Naive thymus-derived CD4-positive, alpha-beta T cell (primary cell): ENCODE results near the gene FBXO28. TPM values are rescaled to one million over a fixed set of nuclear protein-coding genes. Genes with fewer than 3 reads are reported as not detected.

Source experiments
- ATAC-seq: fragments of 150-1000 bp; cut with Tn5 transposase; 2 replicates; pipeline ENCODE4 v1.10.0; 2021; ENCODE audit warnings: mild to moderate bottlenecking, moderate library complexity
- CTCF ChIA-PET: fragments of 350-600 bp; sonication (Branson Sonifier 250); formaldehyde crosslinking; loops from one replicate; lab custom pipeline; 2021; ENCODE audit warnings: antibody characterized with exemption; lab: Charles Lee
- POLR2A ChIA-PET: fragments of 350-600 bp; sonication (Branson Sonifier 250); formaldehyde crosslinking; loops from one replicate; lab custom pipeline; 2021; ENCODE audit warnings: antibody characterized with exemption, inconsistent platforms; lab: Charles Lee
- DNase-seq, 9 donors: peaks; one replicate each; pipeline versions ENCODE4 v3.0.0 to v3.0.0-alpha.2; 2020 to 2022; ENCODE audit warnings: mixed read lengths in 1 of 9
- H3K27ac ChIP-seq: one replicate; pipeline ENCODE4 v1.7.0; 2013; ENCODE audit warnings: mild to moderate bottlenecking, low read depth, low read length, moderate library complexity
- H3K27me3 ChIP-seq, 2 donors: one replicate each; pipeline ENCODE4 v1.7.0; 2013; ENCODE audit warnings: low read length in 2 of 2, mild to moderate bottlenecking in 2 of 2, moderate library complexity in 2 of 2; ENCODE audit not compliant: control insufficient read depth in 2 of 2, insufficient read depth in 2 of 2
- H3K36me3 ChIP-seq, 3 experiments: 1 replicate in 2 of 3; 2 replicates in 1 of 3; pipeline ENCODE4 v1.7.0; 2013; ENCODE audit warnings: low read length in 3 of 3, mild to moderate bottlenecking in 3 of 3, moderate library complexity in 1 of 3; ENCODE audit not compliant: insufficient read depth in 3 of 3, control insufficient read depth in 2 of 3
- H3K4me1 ChIP-seq, 2 donors: one replicate each; pipeline ENCODE4 v1.7.0; 2013; ENCODE audit warnings: low read length in 2 of 2, mild to moderate bottlenecking in 2 of 2, moderate library complexity in 1 of 2; ENCODE audit not compliant: control insufficient read depth in 2 of 2, insufficient read depth in 2 of 2
- H3K4me3 ChIP-seq: 2 replicates; pipeline ENCODE4 v1.7.0; 2013; ENCODE audit warnings: mild to moderate bottlenecking, low read length
- H3K9me3 ChIP-seq, 3 experiments: 1 replicate in 2 of 3; 2 replicates in 1 of 3; pipeline ENCODE4 v1.7.0; 2013; ENCODE audit warnings: low read length in 3 of 3; ENCODE audit not compliant: control insufficient read depth in 2 of 3
- H3K27ac Mint-ChIP-seq, 9 donors: one replicate each; pipeline ENCODE4 v1.8.0; 2020 to 2022; ENCODE audit warnings: mixed read lengths in 9 of 9, mild to moderate bottlenecking in 8 of 9, moderate library complexity in 5 of 9, inconsistent platforms in 2 of 9
- H3K27me3 Mint-ChIP-seq, 5 donors: one replicate each; pipeline ENCODE4 v1.8.0; 2021 to 2022; ENCODE audit warnings: mixed read lengths in 5 of 5, mild to moderate bottlenecking in 1 of 5
- H3K36me3 Mint-ChIP-seq, 5 donors: one replicate each; pipeline ENCODE4 v1.8.0; 2020 to 2022; ENCODE audit warnings: mixed read lengths in 5 of 5, mild to moderate bottlenecking in 3 of 5, inconsistent platforms in 1 of 5
- H3K4me1 Mint-ChIP-seq, 7 donors: one replicate each; pipeline ENCODE4 v1.8.0; 2020 to 2022; ENCODE audit warnings: mixed read lengths in 7 of 7, mild to moderate bottlenecking in 3 of 7, inconsistent platforms in 1 of 7
- H3K4me3 Mint-ChIP-seq, 10 donors: one replicate each; pipeline ENCODE4 v1.8.0; 2020 to 2022; ENCODE audit warnings: mild to moderate bottlenecking in 10 of 10, mixed read lengths in 10 of 10, moderate library complexity in 6 of 10, inconsistent platforms in 2 of 10
- H3K9me3 Mint-ChIP-seq, 11 donors: one replicate each; pipeline ENCODE4 v1.8.0; 2020 to 2022; ENCODE audit warnings: mixed read lengths in 11 of 11, mild to moderate bottlenecking in 4 of 11, inconsistent platforms in 1 of 11, moderate library complexity in 1 of 11
- intact Hi-C, 2 donors: fragments of 100-400 bp; cut with micrococcal nuclease; formaldehyde crosslinking; loops; one replicate each; pipeline ENCODE4 v1.15.1; 2023
- polyA plus RNA-seq, 2 donors: library from polyadenylated mRNA; unstranded; fragments of 300-500 nt; fragmentation: Illumina TruSeq; gene quantifications; one replicate each; pipeline ENCODE4 v1.2.3, GENCODE V29; 2021
- total RNA-seq, 6 experiments: library from RNA in 5 of 6; stranded (reverse) in 5 of 6; gene quantifications; 1 replicate in 5 of 6; 2 replicates in 1 of 6; pipeline ENCODE4 v1.2.3 and lab custom pipeline; 2021 to 2026

FBXO28 gene
- total and polyA plus RNA-seq, 7 experiments from 2014 or later, result 15.1 to 37.8 (median 26.2) TPM

GRCh38 chr1:224081604-224082003 lies 32.3 kb upstream of the FBXO28 start:
- Mint-ChIP-seq H3K4me1 (no peaks in the 10 kb centered on the region), H3K9me3 (no peaks in the 10 kb centered on the region), H3K27me3 (peaks cover 0 to 30% (median 7%) of the 10 kb centered on the region in 5 donors), H3K4me3 (no peak overlapping the region), H3K36me3 (no peaks in the 10 kb centered on the region), H3K27ac (no peak overlapping the region)
- POLR2A ChIA-PET, result interaction anchor here (0.6 kb wide), 1 partner anchor 218 kb away, joined by 3 read pairs; no protein-coding TSS in a partner anchor
- Histone ChIP-seq H3K4me1 (no peaks in the 10 kb centered on the region), H3K27ac (no peak overlapping the region), H3K9me3 (no peaks in the 10 kb centered on the region), H3K27me3 (no peaks in the 10 kb centered on the region), H3K4me3 (no peak overlapping the region), H3K36me3 (no peaks in the 10 kb centered on the region)
- DNase-seq (no peak), ATAC-seq (no peak)
- intact Hi-C loops, result no loop called here
- CTCF ChIA-PET, result no interaction called here

DNA sequence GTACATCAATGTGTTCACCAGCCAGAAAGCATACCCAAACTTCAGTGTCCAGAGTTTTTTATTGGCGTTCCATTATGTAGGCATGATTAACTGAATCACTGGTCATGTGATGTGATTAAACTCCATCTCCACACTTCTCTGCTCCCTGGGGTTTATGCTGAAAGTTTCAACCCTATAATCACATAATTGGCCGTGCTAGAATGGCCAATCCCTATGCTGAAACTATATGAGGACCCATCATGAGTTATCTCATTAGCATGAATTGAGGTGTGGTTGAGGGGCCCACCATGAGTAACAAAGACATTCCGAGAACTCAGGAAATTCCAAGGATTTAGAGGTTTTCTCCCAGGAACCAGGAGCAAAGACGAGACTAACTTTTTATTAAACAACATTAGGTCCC lies 31.8 kb upstream of the FBXO28 start:
- Histone ChIP-seq H3K4me3 (no peak overlapping the region), H3K36me3 (no peaks in the 10 kb centered on the region), H3K27ac (no peak overlapping the region), H3K27me3 (no peaks in the 10 kb centered on the region), H3K4me1 (no peaks in the 10 kb centered on the region), H3K9me3 (no peaks in the 10 kb centered on the region)
- POLR2A ChIA-PET, result interaction anchor here (0.6 kb wide), 1 partner anchor 217 kb away, joined by 3 read pairs; no protein-coding TSS in a partner anchor
- Mint-ChIP-seq H3K4me1 (no peaks in the 10 kb centered on the region), H3K36me3 (no peaks in the 10 kb centered on the region), H3K4me3 (no peak overlapping the region), H3K27me3 (peaks cover 2 to 31% (median 12%) of the 10 kb centered on the region in 5 donors), H3K27ac (no peak overlapping the region), H3K9me3 (no peaks in the 10 kb centered on the region)
- intact Hi-C loops, result no loop called here
- ATAC-seq, result no peak
- DNase-seq, result no peak
- CTCF ChIA-PET, result no interaction called here

DNA sequence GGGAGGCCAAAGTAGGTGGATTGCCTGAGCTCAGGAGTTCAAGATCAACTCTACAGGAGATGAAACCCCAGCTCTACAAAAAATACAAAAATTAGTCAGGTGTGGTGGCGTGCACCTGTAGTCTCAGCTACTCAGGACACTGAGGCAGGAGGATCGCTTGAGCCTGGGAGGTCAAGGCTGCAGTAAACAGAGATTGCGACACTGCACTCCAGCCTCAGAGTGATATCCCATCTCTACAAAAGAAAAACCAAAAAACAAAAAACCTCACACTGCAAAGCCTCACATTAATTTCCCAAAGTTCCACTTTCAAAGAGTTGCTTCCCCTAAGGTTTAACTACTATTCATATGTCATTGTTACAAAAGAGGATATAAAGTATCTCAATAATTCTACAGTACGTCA lies 29.0 kb upstream of the FBXO28 start:
- ATAC-seq, result no peak
- Mint-ChIP-seq H3K4me3 (no peak overlapping the region), H3K27ac (no peak overlapping the region), H3K9me3 (no peaks in the 10 kb centered on the region), H3K4me1 (peaks cover 0 to 2% (median 0%) of the 10 kb centered on the region in 7 donors), H3K27me3 (peaks cover 6 to 36% (median 20%) of the 10 kb centered on the region in 5 donors), H3K36me3 (no peaks in the 10 kb centered on the region)
- Histone ChIP-seq H3K9me3 (no peaks in the 10 kb centered on the region), H3K36me3 (no peaks in the 10 kb centered on the region), H3K4me3 (no peak overlapping the region), H3K4me1 (no peaks in the 10 kb centered on the region), H3K27ac (no peak overlapping the region), H3K27me3 (no peaks in the 10 kb centered on the region)
- POLR2A ChIA-PET, result no interaction called here
- CTCF ChIA-PET, result no interaction called here
- DNase-seq, result no peak
- intact Hi-C loops, result no loop called here

DNA sequence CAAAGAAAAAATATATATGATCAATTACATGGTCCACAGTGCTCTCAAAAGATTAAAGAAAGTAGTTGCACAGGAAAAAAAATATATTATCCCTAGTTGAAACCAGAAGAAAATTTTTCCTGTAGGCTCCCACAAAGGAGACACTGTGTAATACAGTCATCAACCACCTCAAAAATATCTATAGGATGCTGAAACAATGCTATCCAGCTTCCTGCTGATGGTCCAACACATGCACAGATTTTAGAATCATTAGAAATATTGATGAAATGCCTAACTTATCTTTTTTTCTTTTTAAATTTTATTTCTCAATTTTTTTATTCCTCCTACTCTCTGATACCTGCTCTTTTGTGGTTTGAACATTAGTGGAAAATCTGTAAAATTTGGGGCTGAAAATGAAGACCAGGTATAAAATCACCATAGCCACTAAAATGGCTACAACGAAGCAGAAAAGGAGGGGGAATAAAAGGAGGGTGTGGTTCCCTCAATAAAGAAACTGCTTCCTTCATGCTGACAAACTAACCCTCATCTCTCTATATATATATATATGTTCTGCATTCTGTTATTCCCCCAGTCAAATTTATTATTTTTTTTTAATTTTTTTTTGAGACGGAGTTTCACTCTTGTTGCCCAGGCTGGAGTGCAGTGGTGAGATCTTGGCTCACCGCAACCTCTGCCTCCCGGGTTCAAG lies 28.3 kb upstream of the FBXO28 start:
- ChIA-PET POLR2A (no interaction called here), CTCF (no interaction called here)
- H3K9me3 ChIP-seq, result no peaks in the 10 kb centered on the region
- H3K27me3 ChIP-seq, result no peaks in the 10 kb centered on the region
- H3K4me1 ChIP-seq, result no peaks in the 10 kb centered on the region
- DNase-seq, result no peak
- Mint-ChIP-seq H3K4me1 (peaks cover 0 to 2% (median 0%) of the 10 kb centered on the region in 7 donors), H3K27ac (no peak overlapping the region), H3K4me3 (no peak overlapping the region), H3K9me3 (no peaks in the 10 kb centered on the region), H3K27me3 (peaks cover 6 to 41% (median 27%) of the 10 kb centered on the region in 5 donors), H3K36me3 (peaks cover 0 to 4% (median 0%) of the 10 kb centered on the region in 5 donors)
- no peak overlapping the region for H3K4me3 ChIP-seq
- no peak overlapping the region for H3K27ac ChIP-seq
- intact Hi-C loops, result no loop called here
- H3K36me3 ChIP-seq, result no peaks in the 10 kb centered on the region
- no peak for ATAC-seq

GRCh38 chr1:224087286-224087794 lies 26.6 kb upstream of the FBXO28 start:
- ATAC-seq (no peak), DNase-seq (no peak)
- ChIA-PET POLR2A (no interaction called here), CTCF (no interaction called here)
- H3K9me3 ChIP-seq, result no peaks in the 10 kb centered on the region
- H3K4me3 Mint-ChIP-seq, result no peak overlapping the region
- peaks cover 0 to 4% (median 0%) of the 10 kb centered on the region in 5 donors for H3K36me3 Mint-ChIP-seq
- H3K36me3 ChIP-seq, result no peaks in the 10 kb centered on the region
- intact Hi-C loops, result no loop called here
- H3K4me3 ChIP-seq, result no peak overlapping the region
- H3K27ac ChIP-seq, result no peak overlapping the region
- no peaks in the 10 kb centered on the region for H3K27me3 ChIP-seq
- H3K9me3 Mint-ChIP-seq, result no peaks in the 10 kb centered on the region
- no peak overlapping the region for H3K27ac Mint-ChIP-seq
- no peaks in the 10 kb centered on the region for H3K4me1 ChIP-seq
- peaks cover 0 to 2% (median 0%) of the 10 kb centered on the region in 7 donors for H3K4me1 Mint-ChIP-seq
- peaks cover 12 to 41% (median 27%) of the 10 kb centered on the region in 5 donors for H3K27me3 Mint-ChIP-seq

DNA sequence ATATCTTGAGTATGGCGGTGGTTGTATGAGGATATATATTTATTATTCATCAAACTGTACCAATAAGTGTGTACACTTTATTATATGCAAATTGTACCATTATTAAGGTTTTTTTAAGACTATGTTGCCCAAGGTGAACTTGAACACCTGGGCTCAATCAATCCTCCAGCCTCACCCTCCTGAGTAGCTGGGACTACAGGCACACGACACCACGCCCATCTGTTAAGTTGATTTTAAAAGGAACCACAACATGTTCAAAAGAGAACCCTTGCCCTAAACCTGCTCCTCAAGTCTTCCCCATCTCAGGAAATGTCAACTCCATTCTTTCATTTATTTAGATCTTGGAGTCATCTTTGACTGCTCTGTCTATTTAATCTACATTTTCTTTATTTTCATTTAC lies 24.3 kb upstream of the FBXO28 start:
- intact Hi-C loops, result no loop called here
- Histone ChIP-seq H3K4me1 (no peaks in the 10 kb centered on the region), H3K9me3 (no peaks in the 10 kb centered on the region), H3K27ac (no peak overlapping the region), H3K4me3 (no peak overlapping the region), H3K27me3 (no peaks in the 10 kb centered on the region), H3K36me3 (no peaks in the 10 kb centered on the region)
- Mint-ChIP-seq H3K36me3 (peaks cover 0 to 4% (median 0%) of the 10 kb centered on the region in 5 donors), H3K4me1 (peaks cover 0 to 2% (median 0%) of the 10 kb centered on the region in 7 donors), H3K27me3 (peaks cover 12 to 39% (median 23%) of the 10 kb centered on the region in 5 donors), H3K9me3 (no peaks in the 10 kb centered on the region), H3K27ac (no peak overlapping the region), H3K4me3 (no peak overlapping the region)
- ChIA-PET CTCF (no interaction called here), POLR2A (no interaction called here)
- DNase-seq (no peak), ATAC-seq (no peak)

GRCh38 chr1:224090116-224090515 lies 23.8 kb upstream of the FBXO28 start:
- no peaks in the 10 kb centered on the region for H3K27me3 ChIP-seq
- Mint-ChIP-seq H3K27me3 (peaks cover 12 to 38% (median 23%) of the 10 kb centered on the region in 5 donors), H3K4me1 (peaks cover 0 to 2% (median 0%) of the 10 kb centered on the region in 7 donors), H3K9me3 (no peaks in the 10 kb centered on the region), H3K4me3 (no peak overlapping the region), H3K36me3 (peaks cover 0 to 4% (median 0%) of the 10 kb centered on the region in 5 donors), H3K27ac (no peak overlapping the region)
- ChIA-PET CTCF (no interaction called here), POLR2A (no interaction called here)
- no peaks in the 10 kb centered on the region for H3K9me3 ChIP-seq
- ATAC-seq (no peak), DNase-seq (no peak)
- intact Hi-C loops, result no loop called here
- H3K36me3 ChIP-seq, result no peaks in the 10 kb centered on the region
- H3K4me1 ChIP-seq, result no peaks in the 10 kb centered on the region
- H3K27ac ChIP-seq, result no peak overlapping the region
- H3K4me3 ChIP-seq, result no peak overlapping the region
